WI38 (cell line): ENCODE results near the gene TRIO.

Experiments used
- H3K4me3 ChIP-seq: 2 replicates; pipeline ENCODE4 v1.5.1; 2011; ENCODE audit warnings: low read depth, mild to moderate bottlenecking, control low read depth, low read length
- CTCF ChIP-seq: IDR thresholded peaks from 2 replicates; pipeline ENCODE4 v1.5.1; 2012; ENCODE audit warnings: low read depth, mild to moderate bottlenecking, control low read depth, low read length

The TRIO gene

DNA sequence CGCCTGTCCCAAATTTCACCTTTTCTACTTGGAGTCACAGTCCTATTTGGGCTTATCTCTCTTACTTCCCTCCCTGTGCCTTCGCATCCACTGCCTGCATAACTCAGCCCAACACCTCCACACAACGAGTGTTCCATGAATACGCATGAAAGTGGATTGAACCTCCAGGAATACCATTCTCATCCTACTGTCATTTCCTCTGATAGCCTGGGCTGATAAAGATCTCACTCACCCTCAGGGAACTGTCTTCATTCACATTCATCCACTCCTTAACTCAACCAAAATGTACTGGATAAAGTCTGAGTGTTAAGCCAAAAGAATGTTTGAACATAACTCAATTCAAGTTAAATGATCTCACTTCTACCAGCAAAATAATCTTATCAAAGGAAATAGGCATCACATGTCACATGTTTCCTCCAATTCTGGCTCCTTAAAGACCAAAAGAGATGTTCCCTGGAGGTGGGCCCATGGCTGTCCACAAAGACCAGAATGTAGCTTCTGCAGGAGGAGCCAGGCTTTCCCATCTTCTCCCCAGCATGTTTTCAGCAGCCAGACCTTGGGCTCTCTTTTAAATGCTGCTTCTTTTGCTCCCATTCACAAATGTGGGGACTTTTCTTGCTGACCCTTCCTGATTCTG is 28.4 kb upstream of the TRIO start:
- no peak overlapping the region for H3K4me3 ChIP-seq
- no peak for TF ChIP-seq CTCF

GRCh38 chr5:14115323-14115895 is 27.7 kb upstream of the TRIO start:
- TF ChIP-seq CTCF = no peak
- no peak overlapping the region for H3K4me3 ChIP-seq

GRCh38 chr5:14118551-14119320 is 24.4 kb upstream of the TRIO start:
- H3K4me3 ChIP-seq = no peak overlapping the region

DNA sequence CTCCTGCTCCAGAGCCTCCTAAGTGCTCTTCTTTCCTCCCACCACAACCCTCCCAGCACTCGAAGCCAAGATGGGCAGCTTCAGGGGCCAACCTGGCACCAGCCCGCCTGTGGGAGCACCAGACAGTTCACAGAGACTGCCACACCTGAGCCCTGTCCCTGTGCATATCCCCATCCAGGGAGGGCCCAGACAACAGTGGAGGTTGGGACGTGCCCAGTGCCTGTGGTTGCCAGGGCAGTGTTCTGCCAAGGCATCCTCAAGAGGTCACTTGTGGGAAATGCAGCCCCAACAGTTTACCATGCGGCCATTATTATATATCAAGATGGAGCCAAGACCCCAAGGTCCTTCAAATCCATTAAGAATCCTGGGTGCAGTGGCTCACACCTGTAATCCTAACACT is 23.0 kb upstream of the TRIO start:
- no peak overlapping the region for H3K4me3 ChIP-seq
- TF ChIP-seq CTCF = no peak

More at GRCh38 chr5:14118551-14119320, 24.4 kb upstream of the TRIO start:
- TF ChIP-seq CTCF = no peak

DNA sequence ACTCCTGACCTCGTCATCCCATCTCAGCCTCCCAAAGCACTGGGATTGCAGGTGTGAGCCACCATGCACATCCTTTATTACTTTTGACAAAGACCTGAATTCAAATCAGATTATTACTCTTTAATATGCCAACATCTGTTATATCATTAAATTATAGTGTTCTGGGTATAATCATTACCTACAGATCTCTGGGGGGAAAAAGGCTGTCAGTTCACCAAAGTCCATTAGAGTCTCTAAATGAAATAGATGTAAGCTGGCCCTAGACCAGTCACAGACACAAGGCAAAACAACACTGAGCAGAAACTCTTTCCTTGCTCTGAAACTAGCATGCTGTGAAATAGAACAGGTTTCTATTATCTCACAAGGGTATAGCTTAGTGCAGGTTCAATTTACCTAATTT is 21.6 kb upstream of the TRIO start:
- H3K4me3 ChIP-seq = no peak overlapping the region
- TF ChIP-seq CTCF = no peak

DNA sequence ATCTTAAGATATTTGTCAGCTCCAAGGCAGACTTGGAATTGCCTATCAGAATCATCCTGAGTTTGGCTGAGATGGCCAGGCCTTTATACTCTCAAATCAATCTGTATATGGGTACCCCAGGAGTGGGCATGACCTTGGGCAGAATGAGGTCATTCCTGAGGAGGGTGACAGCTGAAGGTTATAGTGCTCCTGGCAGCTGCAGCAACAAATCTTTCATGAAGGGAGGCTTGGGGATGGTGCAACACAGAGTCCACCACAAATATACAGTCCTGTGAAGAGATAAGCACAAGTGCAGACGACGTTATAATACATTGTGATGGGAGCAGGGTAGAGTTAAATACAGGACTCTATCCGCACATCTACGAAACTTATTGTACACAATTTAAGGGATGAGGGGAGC is 21.1 kb upstream of the TRIO start:
- H3K4me3 ChIP-seq = no peak overlapping the region
- TF ChIP-seq CTCF = no peak

- no peak for TF ChIP-seq CTCF
- no peak overlapping the region for H3K4me3 ChIP-seq
Observed at GRCh38 chr5:14123551-14123950, 19.6 kb upstream of the TRIO start.
